AG04450 (cell line): ENCODE results near the gene LMNB1. TPM values are rescaled to one million over a fixed set of nuclear protein-coding genes. Genes with fewer than 3 reads are reported as not detected.
"Not testable (repeated sequence)": the region's sequence is repeated elsewhere in the genome, so short reads cannot be mapped to it uniquely, and the experiment has no call there.

ENCODE experiments used
- CTCF ChIA-PET: fragments of 300-600, 350-600 bp; formaldehyde crosslinking; extraction: SDS; loops from one replicate; lab custom pipeline; 2022; ENCODE audit warnings: antibody characterized with exemption, inconsistent platforms; lab: Charles Lee
- POLR2A ChIA-PET: fragments of 350-600 bp; formaldehyde crosslinking; extraction: SDS; loops from one replicate; lab custom pipeline; 2021; ENCODE audit warnings: antibody characterized with exemption, inconsistent platforms; lab: Yijun Ruan, JAX
- DNase-seq: peaks from one replicate; pipeline ENCODE4 v3.0.0-alpha.2; 2011; ENCODE audit warnings: low read depth, low spot score
- H3K27ac ChIP-seq: one replicate; pipeline ENCODE4 v1.5.1; 2012; ENCODE audit warnings: low read depth, low read length, control low read depth
- H3K27me3 ChIP-seq: one replicate; pipeline ENCODE4 v1.6.0; 2012; ENCODE audit warnings: low read length; ENCODE audit not compliant: control insufficient read depth, insufficient read depth
- H3K4me3 ChIP-seq: 2 replicates; pipeline ENCODE4 v1.5.1; 2011; ENCODE audit warnings: mild to moderate bottlenecking, low read depth, low read length, control low read depth
- H3K9me3 ChIP-seq: 2 replicates; pipeline ENCODE4 v1.5.1; 2012; ENCODE audit warnings: low read length; ENCODE audit not compliant: control insufficient read depth, insufficient read depth
- polyA plus RNA-seq: library from polyadenylated mRNA; depleted of rRNA; stranded (reverse); fragments of >200 nt; gene quantifications from 2 replicates; pipeline ENCODE4 v1.2.3, GENCODE V29; 2011
- TF ChIP-seq, protein P1 (sequence below): IDR thresholded peaks from 2 replicates; pipeline ENCODE4 v1.5.1; 2011; ENCODE audit warnings: low read depth, low read length, control low read depth, inconsistent platforms

The LMNB1 gene
- polyA plus RNA-seq, 1 experiment = 17.2 TPM

DNA sequence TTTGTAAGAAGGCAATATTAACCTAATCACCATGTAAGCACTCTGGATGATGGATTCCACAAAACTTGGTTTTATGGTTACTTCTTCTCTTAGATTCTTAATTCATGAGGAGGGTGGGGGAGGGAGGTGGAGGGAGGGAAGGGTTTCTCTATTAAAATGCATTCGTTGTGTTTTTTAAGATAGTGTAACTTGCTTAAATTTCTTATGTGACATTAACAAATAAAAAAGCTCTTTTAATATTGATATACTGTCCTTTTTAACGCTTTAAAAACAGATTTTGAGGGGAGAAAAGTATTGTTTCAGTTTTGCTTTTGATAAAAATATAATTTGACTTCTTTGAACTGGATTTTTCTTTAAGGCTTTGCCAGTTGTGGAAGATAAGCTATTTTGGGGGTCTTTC, 59.8 kb downstream of the LMNB1 start:
- H3K9me3 ChIP-seq = no peaks in the 10 kb centered on the region
- CTCF ChIA-PET = interaction anchor here (0.6 to 2.8 kb wide), 14 partner anchors 9 to 659 kb away, joined by 3 to 28 read pairs (median 6); partner anchors contain the start of gene MEGF10
- POLR2A ChIA-PET = interaction anchor here (0.6 kb wide), 1 partner anchor 14 kb away, joined by 3 read pairs; no protein-coding TSS in a partner anchor
- no peak for DNase-seq
- TF ChIP-seq, protein P1, sequence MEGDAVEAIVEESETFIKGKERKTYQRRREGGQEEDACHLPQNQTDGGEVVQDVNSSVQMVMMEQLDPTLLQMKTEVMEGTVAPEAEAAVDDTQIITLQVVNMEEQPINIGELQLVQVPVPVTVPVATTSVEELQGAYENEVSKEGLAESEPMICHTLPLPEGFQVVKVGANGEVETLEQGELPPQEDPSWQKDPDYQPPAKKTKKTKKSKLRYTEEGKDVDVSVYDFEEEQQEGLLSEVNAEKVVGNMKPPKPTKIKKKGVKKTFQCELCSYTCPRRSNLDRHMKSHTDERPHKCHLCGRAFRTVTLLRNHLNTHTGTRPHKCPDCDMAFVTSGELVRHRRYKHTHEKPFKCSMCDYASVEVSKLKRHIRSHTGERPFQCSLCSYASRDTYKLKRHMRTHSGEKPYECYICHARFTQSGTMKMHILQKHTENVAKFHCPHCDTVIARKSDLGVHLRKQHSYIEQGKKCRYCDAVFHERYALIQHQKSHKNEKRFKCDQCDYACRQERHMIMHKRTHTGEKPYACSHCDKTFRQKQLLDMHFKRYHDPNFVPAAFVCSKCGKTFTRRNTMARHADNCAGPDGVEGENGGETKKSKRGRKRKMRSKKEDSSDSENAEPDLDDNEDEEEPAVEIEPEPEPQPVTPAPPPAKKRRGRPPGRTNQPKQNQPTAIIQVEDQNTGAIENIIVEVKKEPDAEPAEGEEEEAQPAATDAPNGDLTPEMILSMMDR = no peak
- no peak overlapping the region for H3K4me3 ChIP-seq
- H3K27ac ChIP-seq = no peak overlapping the region
- no peaks in the 10 kb centered on the region for H3K27me3 ChIP-seq

DNA sequence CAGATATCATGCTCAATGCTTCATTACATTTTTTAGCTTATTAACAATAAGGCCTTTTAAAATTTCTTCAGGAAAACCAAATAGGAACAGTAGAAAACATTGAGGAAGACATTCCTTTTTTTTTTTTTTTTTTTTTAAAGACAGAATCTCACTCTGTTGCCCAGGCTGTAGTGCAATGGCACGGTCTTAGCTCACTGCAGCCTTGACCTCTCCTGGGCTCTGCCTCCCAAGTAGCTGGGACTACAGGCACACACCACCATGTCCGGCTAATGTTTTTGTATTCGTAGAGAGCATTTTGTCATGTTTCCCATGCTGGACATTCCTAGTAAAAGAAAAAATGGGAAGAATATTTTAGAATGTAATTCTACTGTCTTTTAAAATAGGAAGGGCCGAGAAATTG, 60.3 kb downstream of the LMNB1 start:
- Histone ChIP-seq H3K27me3 (no peaks in the 10 kb centered on the region), H3K27ac (no peak overlapping the region), H3K9me3 (no peaks in the 10 kb centered on the region), H3K4me3 (no peak overlapping the region)
- no peak for DNase-seq
- TF ChIP-seq, protein P1 = no peak
- ChIA-PET CTCF (interaction anchor here (0.6 to 2.8 kb wide), 24 partner anchors 8 to 658 kb away, joined by 3 to 28 read pairs (median 4); partner anchors contain the start of gene MEGF10), POLR2A (interaction anchor here (0.6 kb wide), 1 partner anchor 13 kb away, joined by 3 read pairs; no protein-coding TSS in a partner anchor)

DNA sequence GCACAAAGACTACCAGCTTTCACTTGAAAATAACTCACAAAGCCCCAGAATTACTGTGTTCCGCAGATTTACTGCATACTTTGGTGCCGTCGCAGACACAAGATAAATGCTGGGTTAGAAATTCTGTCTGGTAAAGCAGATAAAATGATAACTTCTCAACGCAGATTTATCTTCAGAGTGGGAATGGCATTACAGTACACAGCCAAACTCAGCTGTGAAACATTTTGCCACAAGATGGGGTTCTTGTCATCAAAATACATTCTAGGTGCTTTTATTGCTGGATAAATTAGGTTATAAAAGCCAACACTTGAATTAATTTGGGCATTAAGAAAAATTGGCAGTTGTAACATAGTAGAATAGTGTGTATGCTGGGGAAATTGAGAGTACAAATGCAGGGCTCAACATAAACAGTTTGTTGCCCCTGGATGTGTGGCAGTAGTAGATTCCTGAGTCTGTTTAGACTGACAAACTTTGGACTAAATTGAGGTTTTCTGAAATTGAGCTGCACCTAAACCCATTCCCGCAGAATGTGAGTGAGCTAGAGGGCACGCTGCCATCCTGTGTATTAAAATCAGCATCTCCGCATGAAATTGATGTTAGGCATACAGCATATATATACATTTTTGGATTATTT, 61.1 kb downstream of the LMNB1 start:
- POLR2A ChIA-PET = no interaction called here
- no peak overlapping the region for H3K4me3 ChIP-seq
- H3K27ac ChIP-seq = no peak overlapping the region
- DNase-seq = no peak
- no peaks in the 10 kb centered on the region for H3K9me3 ChIP-seq
- CTCF ChIA-PET = interaction anchor here (0.6 to 2.8 kb wide), 23 partner anchors 8 to 655 kb away, joined by 3 to 28 read pairs (median 4); partner anchors contain the start of gene MEGF10
- TF ChIP-seq, protein P1 = peak; percentile 57
- no peaks in the 10 kb centered on the region for H3K27me3 ChIP-seq

DNA sequence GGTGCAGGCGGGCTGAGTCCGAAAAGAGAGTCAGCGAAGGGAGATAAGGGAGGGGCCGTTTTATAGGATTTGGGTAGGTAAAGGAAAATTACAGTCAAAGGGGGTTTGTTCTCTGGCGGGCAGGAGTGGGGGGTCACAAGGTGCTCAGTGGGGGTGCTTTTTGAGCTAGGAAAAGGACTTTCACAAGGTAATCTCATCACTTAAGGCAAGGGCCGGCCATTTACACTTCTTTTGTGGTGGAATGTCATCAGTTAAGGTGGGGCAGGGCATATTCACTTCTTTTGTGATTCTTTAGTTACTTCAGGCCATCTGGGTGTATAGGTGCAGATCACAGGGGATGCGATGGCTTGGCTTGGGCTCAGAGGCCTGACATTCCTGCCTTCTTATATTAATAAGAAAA, 62.5 kb downstream of the LMNB1 start:
- H3K4me3 ChIP-seq, DNase-seq, H3K27me3 ChIP-seq, CTCF ChIA-PET, H3K27ac ChIP-seq, H3K9me3 ChIP-seq, POLR2A ChIA-PET: not testable (repeated sequence)

DNA sequence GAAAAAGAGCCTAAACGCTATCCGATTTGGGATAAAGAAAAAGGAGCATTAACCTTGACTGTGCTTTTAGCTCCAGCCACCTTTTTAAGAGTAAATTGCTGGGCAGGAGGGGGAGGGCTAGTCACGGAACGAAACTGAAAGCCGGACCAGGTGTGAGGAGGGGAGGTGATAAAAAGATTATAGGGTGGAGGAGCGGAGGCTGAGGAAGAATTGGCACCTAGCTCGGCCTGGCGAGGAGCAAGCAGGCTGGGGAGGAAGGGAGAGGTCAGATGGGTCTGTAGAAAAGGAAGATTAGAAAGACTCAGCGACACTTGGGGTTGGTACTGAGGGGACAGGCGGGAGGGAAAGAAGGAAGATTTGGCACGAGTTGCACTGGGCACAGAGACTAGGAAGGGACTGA, 66.4 kb downstream of the LMNB1 start:
- DNase-seq, H3K4me3 ChIP-seq, POLR2A ChIA-PET, H3K27ac ChIP-seq, H3K9me3 ChIP-seq, H3K27me3 ChIP-seq, CTCF ChIA-PET: not testable (repeated sequence)

DNA sequence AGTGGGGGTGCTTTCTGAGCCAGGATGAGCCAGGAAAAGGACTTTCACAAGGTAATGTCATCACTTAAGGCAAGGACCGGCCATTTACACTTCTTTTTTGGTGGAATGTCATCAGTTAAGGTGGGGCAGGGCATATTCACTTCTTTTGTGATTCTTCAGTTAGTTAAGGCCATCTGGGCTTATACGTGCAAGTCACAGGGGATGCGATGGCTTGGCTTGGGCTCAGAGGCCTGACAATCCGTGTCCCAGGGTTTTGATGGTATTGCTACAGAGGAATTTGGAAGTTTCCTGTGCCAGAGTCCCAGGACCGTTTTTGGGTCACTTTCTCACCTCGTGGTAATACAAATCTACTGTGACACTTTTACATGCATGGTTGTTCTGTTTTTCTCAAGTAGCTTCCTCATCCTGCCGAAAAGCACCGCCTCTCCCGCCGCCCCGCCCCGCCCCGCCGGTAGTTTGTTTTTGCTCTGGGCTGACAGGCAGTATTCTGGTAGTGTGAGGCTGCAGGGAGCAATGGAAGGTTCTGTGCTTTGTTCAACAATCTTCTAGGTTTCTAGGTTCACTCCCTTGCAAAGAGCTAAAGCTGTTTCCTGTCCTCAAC, 68.6 kb downstream of the LMNB1 start:
- not testable (repeated sequence) for H3K27me3 ChIP-seq, H3K9me3 ChIP-seq, H3K27ac ChIP-seq, DNase-seq, H3K4me3 ChIP-seq
- CTCF ChIA-PET = interaction anchor here (0.8 to 1.3 kb wide), 2 partner anchors 8 to 184 kb away, joined by 3 to 9 read pairs; no protein-coding TSS in a partner anchor
- POLR2A ChIA-PET = interaction anchor here (1.0 kb wide), 1 partner anchor 184 kb away, joined by 3 read pairs; no protein-coding TSS in a partner anchor
